Activated naive CD8-positive, alpha-beta T cell (primary cell): ENCODE results near the gene FBP2.
"Not testable (repeated sequence)": the region's sequence is repeated elsewhere in the genome, so short reads cannot be mapped to it uniquely, and the experiment has no call there.

ENCODE experiments used
- H3K27ac Mint-ChIP-seq: one replicate; pipeline ENCODE4 v1.8.0; 2021; ENCODE audit warnings: mixed read lengths
- H3K27me3 Mint-ChIP-seq: one replicate; pipeline ENCODE4 v1.8.0; 2021; ENCODE audit warnings: mixed read lengths
- H3K36me3 Mint-ChIP-seq: one replicate; pipeline ENCODE4 v1.8.0; 2021; ENCODE audit warnings: mixed read lengths
- H3K4me1 Mint-ChIP-seq: one replicate; pipeline ENCODE4 v1.8.0; 2021; ENCODE audit warnings: low read depth, mixed read lengths
- H3K4me3 Mint-ChIP-seq: one replicate; pipeline ENCODE4 v1.8.0; 2021; ENCODE audit warnings: mild to moderate bottlenecking, mixed read lengths
- H3K9me3 Mint-ChIP-seq: one replicate; pipeline ENCODE4 v1.8.0; 2021; ENCODE audit warnings: low read depth, mixed read lengths

FBP2 gene

DNA sequence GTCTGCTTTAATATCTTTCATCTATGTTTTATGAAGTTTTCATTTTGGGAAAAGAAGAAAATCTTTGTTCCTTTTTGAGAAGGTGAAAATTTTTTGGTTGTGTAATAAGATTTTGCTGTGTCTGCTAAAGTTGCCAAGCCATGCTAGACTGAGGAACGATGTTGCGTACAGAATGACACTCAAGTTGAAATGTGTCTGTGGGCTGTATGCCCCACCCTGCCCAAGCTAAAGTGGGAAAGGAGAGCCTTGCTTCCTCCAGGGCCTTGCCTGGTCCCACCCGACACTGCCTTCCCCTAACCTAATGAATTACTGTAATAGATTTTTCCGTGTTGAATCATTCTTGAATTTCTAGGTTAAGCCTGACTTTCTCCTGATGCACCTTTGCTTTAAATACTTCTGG lies 36.2 kb downstream of the FBP2 start:
- peaks cover 5% of the 10 kb centered on the region for H3K27me3 Mint-ChIP-seq
- H3K36me3 Mint-ChIP-seq = no peaks in the 10 kb centered on the region
- H3K4me1 Mint-ChIP-seq = no peaks in the 10 kb centered on the region
- no peaks in the 10 kb centered on the region for H3K9me3 Mint-ChIP-seq
- H3K27ac Mint-ChIP-seq = no peak overlapping the region
- H3K4me3 Mint-ChIP-seq = no peak overlapping the region

GRCh38 chr9:94554439-94555331 lies 38.9 kb downstream of the FBP2 start, which contains the start of gene PCAT7:
Gene PCAT7 (plus strand): TSS chr9:94555083.
- Mint-ChIP-seq H3K36me3 (no peaks in the 10 kb centered on the region), H3K27me3 (peaks cover 4% of the 10 kb centered on the region), H3K4me3 (no peak within 1 kb of the TSS), H3K27ac (no peak within 1 kb of the TSS), H3K4me1 (no peaks in the 10 kb centered on the region), H3K9me3 (no peaks in the 10 kb centered on the region)

GRCh38 chr9:94554078-94554438 lies 39.6 kb downstream of the FBP2 start:
- Mint-ChIP-seq H3K27ac (no peak overlapping the region), H3K4me3 (no peak overlapping the region), H3K36me3 (no peaks in the 10 kb centered on the region), H3K4me1 (no peaks in the 10 kb centered on the region), H3K27me3 (peaks cover 6% of the 10 kb centered on the region), H3K9me3 (no peaks in the 10 kb centered on the region)

GRCh38 chr9:94553029-94553938 lies 40.3 kb downstream of the FBP2 start:
- Mint-ChIP-seq H3K27me3 (peaks cover 10% of the 10 kb centered on the region), H3K4me3 (no peak overlapping the region), H3K4me1 (no peaks in the 10 kb centered on the region), H3K9me3 (no peaks in the 10 kb centered on the region), H3K36me3 (no peaks in the 10 kb centered on the region), H3K27ac (no peak overlapping the region)

DNA sequence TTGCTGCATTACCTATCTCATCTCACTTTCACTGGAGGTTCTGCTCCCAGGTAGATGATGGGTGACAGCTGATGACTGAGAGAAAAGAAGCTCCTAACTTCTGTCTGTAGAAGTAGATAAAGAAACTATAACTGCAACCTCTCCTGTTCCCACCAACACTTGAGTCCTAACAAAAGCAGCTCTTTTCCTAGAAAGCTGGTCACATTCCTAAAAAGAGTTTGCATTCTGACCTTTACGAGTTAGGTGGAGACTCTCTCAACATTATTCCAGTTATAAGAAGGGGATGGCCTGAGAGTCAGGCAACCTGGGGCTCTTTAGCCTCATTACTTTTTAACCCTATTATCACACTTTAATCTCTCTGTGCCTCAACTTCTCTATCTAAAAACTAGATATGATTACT lies 47.7 kb downstream of the FBP2 start:
- H3K9me3 Mint-ChIP-seq = no peaks in the 10 kb centered on the region
- H3K36me3 Mint-ChIP-seq = no peaks in the 10 kb centered on the region
- H3K4me3 Mint-ChIP-seq = no peak overlapping the region
- peaks cover 11% of the 10 kb centered on the region for H3K27me3 Mint-ChIP-seq
- H3K4me1 Mint-ChIP-seq = no peaks in the 10 kb centered on the region
- H3K27ac Mint-ChIP-seq = no peak overlapping the region

DNA sequence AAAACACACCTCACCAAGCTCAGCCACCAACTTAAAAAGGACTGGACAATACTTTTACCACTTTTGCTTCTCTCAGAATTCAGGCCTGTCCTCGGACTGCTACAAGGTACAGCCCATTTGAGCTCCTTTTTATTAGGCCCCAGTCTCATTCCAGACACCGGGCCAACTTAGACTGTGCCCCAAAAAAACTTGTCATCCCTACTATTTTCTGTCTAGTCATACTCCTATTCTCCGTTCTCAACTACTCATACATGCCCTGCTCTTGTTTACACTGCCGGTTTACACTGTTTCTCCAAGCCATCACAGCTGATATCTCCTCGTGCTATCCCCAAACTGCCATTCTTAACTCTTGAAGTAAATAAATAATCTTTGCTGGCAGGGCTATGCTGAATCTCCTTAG lies 49.3 kb downstream of the FBP2 start:
- H3K27ac Mint-ChIP-seq, H3K4me3 Mint-ChIP-seq, H3K36me3 Mint-ChIP-seq, H3K9me3 Mint-ChIP-seq, H3K4me1 Mint-ChIP-seq: not testable (repeated sequence)
- peaks cover 10% of the 10 kb centered on the region for H3K27me3 Mint-ChIP-seq

DNA sequence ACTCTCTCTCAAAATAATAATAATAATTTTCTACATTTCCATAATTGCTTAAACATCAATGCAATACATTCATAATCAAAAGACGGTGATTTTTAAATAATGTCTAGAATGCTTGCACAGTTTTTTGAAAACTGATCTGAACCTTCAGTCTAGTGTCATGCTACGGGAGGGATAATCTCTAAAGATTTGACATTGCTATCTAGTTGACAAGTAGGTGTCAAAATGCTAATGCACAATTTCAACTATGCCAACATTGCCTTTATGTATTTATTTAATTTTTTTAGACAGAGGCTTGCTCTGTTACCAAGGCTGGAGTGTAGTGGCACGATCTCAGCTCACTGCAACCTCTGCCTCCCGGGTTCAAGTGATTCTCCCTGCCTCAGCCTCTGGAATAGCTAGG lies 54.7 kb downstream of the FBP2 start:
- Mint-ChIP-seq H3K9me3 (no peaks in the 10 kb centered on the region), H3K27me3 (peaks cover 1% of the 10 kb centered on the region), H3K36me3 (no peaks in the 10 kb centered on the region), H3K4me1 (no peaks in the 10 kb centered on the region), H3K4me3 (no peak overlapping the region), H3K27ac (no peak overlapping the region)

DNA sequence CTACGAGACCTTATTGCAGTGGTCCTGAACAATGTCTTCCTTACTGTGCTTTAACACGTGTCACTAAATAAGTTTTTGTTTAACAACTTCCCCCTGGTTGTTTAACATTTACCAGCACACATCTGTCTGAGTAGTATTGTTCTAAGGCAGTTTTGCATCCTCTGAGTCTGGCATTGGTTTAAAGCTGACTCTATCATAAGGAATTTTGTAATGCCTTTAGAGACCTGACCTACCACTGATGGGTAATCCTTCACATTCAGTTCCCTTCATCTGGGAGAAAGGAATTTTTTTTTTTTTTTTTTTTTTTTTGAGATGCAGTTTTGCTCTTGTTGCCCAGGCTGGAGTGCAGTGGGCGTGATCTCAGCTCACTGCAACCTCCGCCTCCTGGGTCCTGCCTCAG lies 58.7 kb downstream of the FBP2 start:
- no peaks in the 10 kb centered on the region for H3K36me3 Mint-ChIP-seq
- peaks cover 1% of the 10 kb centered on the region for H3K27me3 Mint-ChIP-seq
- no peak overlapping the region for H3K4me3 Mint-ChIP-seq
- no peaks in the 10 kb centered on the region for H3K4me1 Mint-ChIP-seq
- no peak overlapping the region for H3K27ac Mint-ChIP-seq
- no peaks in the 10 kb centered on the region for H3K9me3 Mint-ChIP-seq

- no peaks in the 10 kb centered on the region for H3K4me1 Mint-ChIP-seq
These were observed 60.0 kb downstream of the FBP2 start for GRCh38 chr9:94533601-94534000.

GRCh38 chr9:94533155-94533554 lies 60.5 kb downstream of the FBP2 start:
- H3K4me1 Mint-ChIP-seq = no peaks in the 10 kb centered on the region

More at GRCh38 chr9:94533601-94534000, 60.0 kb downstream of the FBP2 start:
- H3K4me3 Mint-ChIP-seq = no peak overlapping the region
- H3K36me3 Mint-ChIP-seq = no peaks in the 10 kb centered on the region
- no peak overlapping the region for H3K27ac Mint-ChIP-seq
- H3K27me3 Mint-ChIP-seq = peaks cover 1% of the 10 kb centered on the region
- H3K9me3 Mint-ChIP-seq = no peaks in the 10 kb centered on the region

DNA sequence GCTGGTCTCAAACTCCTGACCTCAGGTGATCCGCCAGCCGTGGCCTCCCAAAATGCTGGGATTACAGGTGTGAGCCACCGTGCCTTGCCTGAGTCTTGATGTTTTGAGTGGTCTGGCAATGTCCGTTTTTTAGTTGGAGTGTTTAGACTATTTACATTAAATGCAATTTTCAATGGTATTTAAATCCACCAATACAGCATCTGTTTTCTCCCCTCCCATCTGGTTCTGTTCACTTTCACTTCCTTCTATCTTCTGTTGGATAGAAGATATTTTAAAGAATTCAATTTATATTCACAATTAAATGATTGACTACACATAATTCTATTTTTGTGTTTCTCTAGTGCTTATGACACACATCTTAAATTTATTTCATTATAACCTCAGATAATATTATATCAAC lies 64.7 kb downstream of the FBP2 start:
- no peaks in the 10 kb centered on the region for H3K4me1 Mint-ChIP-seq
- H3K9me3 Mint-ChIP-seq = no peaks in the 10 kb centered on the region
- H3K36me3 Mint-ChIP-seq = no peaks in the 10 kb centered on the region
- H3K27ac Mint-ChIP-seq = no peak overlapping the region
- H3K27me3 Mint-ChIP-seq = peaks cover 5% of the 10 kb centered on the region
- no peak overlapping the region for H3K4me3 Mint-ChIP-seq

More at GRCh38 chr9:94533155-94533554, 60.5 kb downstream of the FBP2 start:
- Mint-ChIP-seq H3K4me3 (no peak overlapping the region), H3K9me3 (no peaks in the 10 kb centered on the region), H3K27me3 (peaks cover 1% of the 10 kb centered on the region), H3K36me3 (no peaks in the 10 kb centered on the region), H3K27ac (no peak overlapping the region)

DNA sequence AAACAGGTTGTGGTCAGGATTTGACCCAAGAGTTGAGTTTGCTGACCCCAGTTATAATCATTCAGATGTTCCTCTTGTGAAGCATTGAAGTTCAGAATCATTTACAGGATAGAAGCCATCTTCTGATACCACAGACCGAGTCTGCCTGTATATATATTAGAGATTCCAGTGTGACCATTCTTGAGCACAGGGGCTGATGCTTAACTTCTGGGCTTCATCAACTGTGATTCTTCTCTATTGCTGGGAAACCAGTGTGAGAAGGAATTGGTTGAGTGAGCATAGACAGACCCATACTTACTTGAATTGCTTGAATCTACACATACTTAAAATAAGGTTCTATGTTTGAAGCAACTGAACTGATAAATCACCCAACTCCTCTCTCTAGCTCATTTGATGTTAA lies 66.7 kb downstream of the FBP2 start:
- Mint-ChIP-seq H3K4me1 (no peaks in the 10 kb centered on the region), H3K27me3 (peaks cover 5% of the 10 kb centered on the region), H3K27ac (no peak overlapping the region), H3K4me3 (no peak overlapping the region), H3K9me3 (no peaks in the 10 kb centered on the region), H3K36me3 (no peaks in the 10 kb centered on the region)

DNA sequence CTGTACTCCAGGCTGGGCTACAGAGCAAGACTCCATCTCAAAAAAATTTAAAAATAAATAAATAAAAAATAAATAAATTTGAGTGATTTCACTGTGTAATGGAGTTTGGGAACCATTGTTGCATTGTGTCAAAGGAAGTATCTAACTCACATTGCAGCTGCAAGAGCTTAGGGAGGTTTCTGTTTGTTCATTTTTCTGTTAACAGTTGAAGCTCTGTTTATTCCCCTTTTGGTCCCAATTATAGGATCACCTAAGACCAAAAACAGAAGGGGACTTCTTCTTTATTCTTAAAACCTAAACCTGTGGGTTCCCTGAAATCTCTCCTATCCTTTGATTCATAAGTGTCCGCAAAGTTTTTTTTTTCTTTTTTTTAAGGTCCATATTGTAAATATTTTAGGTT lies 67.4 kb downstream of the FBP2 start:
- peaks cover 7% of the 10 kb centered on the region for H3K27me3 Mint-ChIP-seq
- no peak overlapping the region for H3K27ac Mint-ChIP-seq
- H3K36me3 Mint-ChIP-seq = no peaks in the 10 kb centered on the region
- no peaks in the 10 kb centered on the region for H3K4me1 Mint-ChIP-seq
- no peak overlapping the region for H3K4me3 Mint-ChIP-seq
- H3K9me3 Mint-ChIP-seq = no peaks in the 10 kb centered on the region

GRCh38 chr9:94525396-94526035 lies 68.1 kb downstream of the FBP2 start:
- peaks cover 7% of the 10 kb centered on the region for H3K27me3 Mint-ChIP-seq
- no peaks in the 10 kb centered on the region for H3K9me3 Mint-ChIP-seq
- no peak overlapping the region for H3K4me3 Mint-ChIP-seq
- no peaks in the 10 kb centered on the region for H3K36me3 Mint-ChIP-seq
- H3K4me1 Mint-ChIP-seq = no peaks in the 10 kb centered on the region
- H3K27ac Mint-ChIP-seq = no peak overlapping the region

GRCh38 chr9:94517254-94517653 lies 76.4 kb downstream of the FBP2 start:
- Mint-ChIP-seq H3K27ac (no peak overlapping the region), H3K9me3 (no peaks in the 10 kb centered on the region), H3K4me1 (no peaks in the 10 kb centered on the region), H3K27me3 (peaks cover 3% of the 10 kb centered on the region), H3K4me3 (no peak overlapping the region), H3K36me3 (no peaks in the 10 kb centered on the region)
